SK-N-SH (cell line): ENCODE results near the gene CCL17.

Experiments used
- CTCF ChIP-seq: fragments of 200-600 bp; sonication (generic); IDR thresholded peaks from 2 replicates; pipeline ENCODE4 v1.6.1; 2017; ENCODE audit warnings: antibody characterized with exemption, mild to moderate bottlenecking, moderate library complexity
- TAF1 ChIP-seq: IDR thresholded peaks from 2 replicates; pipeline ENCODE4 v1.6.1; 2012; ENCODE audit warnings: low read depth, mild to moderate bottlenecking, low read length, moderate library complexity, borderline replicate concordance
- TCF12 ChIP-seq: IDR thresholded peaks from 2 replicates; pipeline ENCODE4 v1.4.0; 2012

- TF ChIP-seq CTCF (no peak), TAF1 (no peak), TCF12 (no peak)
Measured at GRCh38 chr16:57416084-57416483, 11.5 kb downstream of the CCL17 start.
